GM19455 (cell line): ENCODE results near the gene ZNF354C.

Source experiments
- ATAC-seq: cut with Tn5 transposase; IDR thresholded peaks from one replicate; pipeline ENCODE4 v1.9.1; 2021; ENCODE audit not compliant: unreplicated experiment

Gene ZNF354C

GRCh38 chr5:179127136-179128040 lies 67.2 kb downstream of the ZNF354C start:
- ATAC-seq = no peak

GRCh38 chr5:179128041-179128365 lies 67.8 kb downstream of the ZNF354C start:
- ATAC-seq = no peak

- no peak for ATAC-seq
Observed at GRCh38 chr5:179128976-179129375, 68.8 kb downstream of the ZNF354C start.

DNA sequence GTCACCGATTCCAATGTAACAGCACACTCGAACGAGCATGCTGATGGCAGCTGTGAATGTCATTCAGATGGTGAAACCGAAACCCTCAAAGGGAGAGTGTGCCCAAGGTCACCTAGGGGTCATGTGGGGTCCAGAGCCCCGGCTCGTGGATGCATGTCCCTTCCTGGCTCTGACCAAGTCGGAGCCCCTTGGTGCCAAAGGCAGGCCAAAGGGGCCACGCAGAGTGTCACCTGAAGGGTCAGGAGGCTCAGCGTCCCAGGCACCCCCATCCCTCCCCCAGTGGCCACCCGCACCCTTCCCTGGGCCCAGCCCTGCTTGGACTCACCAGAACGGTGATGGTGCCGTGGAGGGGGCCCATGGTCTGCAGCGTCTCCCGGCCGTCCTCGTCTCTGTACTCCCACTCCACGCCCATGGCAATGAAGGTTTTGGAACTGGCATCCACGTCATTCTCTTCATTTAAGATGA lies 69.5 kb downstream of the ZNF354C start:
- no peak for ATAC-seq

GRCh38 chr5:179130101-179130681 lies 70.0 kb downstream of the ZNF354C start:
- ATAC-seq = no peak

DNA sequence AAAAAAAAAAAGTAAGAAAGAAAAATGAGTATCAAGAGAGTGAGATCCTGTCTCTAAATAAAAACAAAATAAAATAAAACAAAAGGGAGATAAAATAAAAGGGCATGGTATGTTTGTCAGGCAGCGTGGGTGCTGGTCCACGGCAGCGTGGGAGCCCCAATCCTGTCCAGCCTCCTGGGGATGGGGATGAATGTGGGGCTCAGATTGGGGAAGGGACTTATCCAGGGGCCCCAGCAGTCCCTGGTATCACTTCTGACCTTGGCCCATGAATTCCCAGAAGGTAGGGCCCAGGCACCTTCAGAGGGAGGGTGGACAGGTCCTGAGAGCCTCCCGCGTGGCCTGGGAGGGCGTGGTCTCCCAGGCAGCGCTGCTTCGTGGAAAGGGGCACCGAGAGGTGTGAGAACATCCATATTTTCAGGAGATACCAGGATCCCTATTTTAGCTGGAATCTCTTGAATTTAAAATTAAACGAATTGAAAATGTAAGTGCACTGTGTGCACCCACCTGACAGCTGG lies 71.2 kb downstream of the ZNF354C start:
- ATAC-seq = no peak

DNA sequence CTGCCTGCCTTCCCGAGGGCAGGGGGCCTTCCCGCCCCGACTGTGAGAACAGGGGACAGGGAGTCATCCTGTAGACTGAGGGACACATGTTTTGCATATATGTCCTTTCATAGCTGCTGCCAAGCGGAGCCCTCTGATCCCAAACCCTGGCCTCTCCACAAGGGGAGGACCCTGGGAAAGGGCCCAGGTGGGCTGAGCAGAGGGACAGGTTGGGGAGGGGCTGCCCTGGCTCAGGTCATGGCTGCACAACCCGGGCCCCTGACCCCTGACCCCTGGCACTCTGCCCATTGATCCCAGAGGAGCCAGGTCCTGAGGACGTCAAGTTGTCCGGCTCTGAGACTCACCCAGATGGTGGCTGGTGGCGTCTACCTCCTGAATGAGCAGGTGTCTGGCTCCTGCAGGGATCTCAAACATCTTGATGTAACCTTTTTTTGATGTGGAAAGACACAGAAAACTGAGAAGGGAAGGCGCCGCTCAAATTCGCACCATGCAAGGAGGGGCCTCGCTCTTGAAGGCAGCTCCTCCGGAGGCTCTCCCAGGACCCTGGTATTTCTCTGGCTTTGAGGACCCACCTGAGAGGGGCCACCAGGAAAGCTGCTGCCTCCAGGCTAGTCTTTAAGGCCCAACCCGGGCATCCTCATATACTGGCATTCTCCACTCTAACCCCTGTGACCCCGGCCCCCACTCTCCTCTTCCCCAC lies 71.9 kb downstream of the ZNF354C start:
- ATAC-seq = no peak

GRCh38 chr5:179132586-179133355 lies 72.6 kb downstream of the ZNF354C start:
- ATAC-seq = no peak
